IMR-90 (cell line): ENCODE results near the gene POR.

Source experiments
- BHLHE40 ChIP-seq: fragments of 150-350 bp; IDR thresholded peaks from 2 replicates; pipeline ENCODE4 v1.6.1; 2016; ENCODE audit warnings: mild to moderate bottlenecking, low read depth, low read length
- CEBPB ChIP-seq: IDR thresholded peaks from 2 replicates; pipeline ENCODE4 v1.6.1; 2012; ENCODE audit warnings: low read depth, low read length, improper control_type of control experiment
- CHD1 ChIP-seq: IDR thresholded peaks from 2 replicates; pipeline ENCODE4 v1.6.1; 2012; ENCODE audit warnings: low read depth, low read length, improper control_type of control experiment
- FOS ChIP-seq: fragments of 150-350 bp; IDR thresholded peaks from 2 replicates; pipeline ENCODE4 v1.6.1; 2016; ENCODE audit warnings: low read depth, low read length
- MXI1 ChIP-seq: IDR thresholded peaks from 2 replicates; pipeline ENCODE4 v1.6.1; 2012; ENCODE audit warnings: low read depth, mild to moderate bottlenecking, low read length, moderate library complexity, borderline replicate concordance
- NFE2L2 ChIP-seq: fragments of 150-350 bp; IDR thresholded peaks from 2 replicates; pipeline ENCODE4 v1.6.1; 2016; ENCODE audit warnings: low read depth, mild to moderate bottlenecking, low read length
- POLR2A ChIP-seq: IDR thresholded peaks from 2 replicates; pipeline ENCODE4 v1.6.1; 2012; ENCODE audit warnings: mild to moderate bottlenecking, low read depth, low read length
- RAD21 ChIP-seq: IDR thresholded peaks from 2 replicates; pipeline ENCODE4 v1.6.1; 2012; ENCODE audit warnings: low read length, improper control_type of control experiment
- SMC3 ChIP-seq: fragments of 150-350 bp; IDR thresholded peaks from 2 replicates; pipeline ENCODE4 v1.6.1; 2016; ENCODE audit warnings: low read depth, mild to moderate bottlenecking, antibody characterized with exemption, low read length, moderate library complexity
- TF ChIP-seq, protein P1 (sequence below): conservative IDR thresholded peaks from 2 replicates; pipeline ENCODE4 v1.5.1; 2012; ENCODE audit warnings: mild to moderate bottlenecking, low read depth, low read length, improper control_type of control experiment
- TF ChIP-seq, protein P2 (sequence below): fragments of 150-350 bp; IDR thresholded peaks from 2 replicates; pipeline ENCODE4 v1.6.1; 2017; ENCODE audit warnings: mild to moderate bottlenecking, antibody characterized with exemption, low read length, low read depth
- TF ChIP-seq, protein P3 (sequence below): fragments of 150-350 bp; IDR thresholded peaks from 2 replicates; pipeline ENCODE4 v1.6.1; 2016; ENCODE audit warnings: low read depth, mild to moderate bottlenecking, low read length, moderate library complexity, borderline replicate concordance

DNA sequence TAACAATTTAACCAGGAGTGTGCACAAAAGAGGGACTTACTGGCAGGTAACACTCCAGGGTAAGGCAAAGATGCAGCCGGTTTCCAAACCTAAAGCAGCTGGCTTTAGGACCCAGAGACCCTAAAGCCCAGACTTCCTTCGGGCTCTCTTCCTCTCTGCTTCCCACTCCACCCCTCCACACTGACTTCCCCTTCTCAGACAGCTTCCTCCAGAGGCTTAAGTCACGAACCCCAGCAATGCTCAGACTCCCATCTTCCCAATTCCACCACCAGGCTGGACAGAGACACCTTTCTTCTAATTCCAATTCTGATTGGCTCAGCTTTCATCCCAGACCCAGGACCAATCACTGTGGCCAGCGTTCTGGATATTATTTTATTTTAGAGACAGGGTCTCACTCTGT lies 108.0 kb downstream of the POR start:
- TF ChIP-seq, protein P1, sequence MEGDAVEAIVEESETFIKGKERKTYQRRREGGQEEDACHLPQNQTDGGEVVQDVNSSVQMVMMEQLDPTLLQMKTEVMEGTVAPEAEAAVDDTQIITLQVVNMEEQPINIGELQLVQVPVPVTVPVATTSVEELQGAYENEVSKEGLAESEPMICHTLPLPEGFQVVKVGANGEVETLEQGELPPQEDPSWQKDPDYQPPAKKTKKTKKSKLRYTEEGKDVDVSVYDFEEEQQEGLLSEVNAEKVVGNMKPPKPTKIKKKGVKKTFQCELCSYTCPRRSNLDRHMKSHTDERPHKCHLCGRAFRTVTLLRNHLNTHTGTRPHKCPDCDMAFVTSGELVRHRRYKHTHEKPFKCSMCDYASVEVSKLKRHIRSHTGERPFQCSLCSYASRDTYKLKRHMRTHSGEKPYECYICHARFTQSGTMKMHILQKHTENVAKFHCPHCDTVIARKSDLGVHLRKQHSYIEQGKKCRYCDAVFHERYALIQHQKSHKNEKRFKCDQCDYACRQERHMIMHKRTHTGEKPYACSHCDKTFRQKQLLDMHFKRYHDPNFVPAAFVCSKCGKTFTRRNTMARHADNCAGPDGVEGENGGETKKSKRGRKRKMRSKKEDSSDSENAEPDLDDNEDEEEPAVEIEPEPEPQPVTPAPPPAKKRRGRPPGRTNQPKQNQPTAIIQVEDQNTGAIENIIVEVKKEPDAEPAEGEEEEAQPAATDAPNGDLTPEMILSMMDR = no peak
- no peak for TF ChIP-seq POLR2A
- no peak for TF ChIP-seq SMC3
- TF ChIP-seq CEBPB = no peak
- TF ChIP-seq, protein P2, sequence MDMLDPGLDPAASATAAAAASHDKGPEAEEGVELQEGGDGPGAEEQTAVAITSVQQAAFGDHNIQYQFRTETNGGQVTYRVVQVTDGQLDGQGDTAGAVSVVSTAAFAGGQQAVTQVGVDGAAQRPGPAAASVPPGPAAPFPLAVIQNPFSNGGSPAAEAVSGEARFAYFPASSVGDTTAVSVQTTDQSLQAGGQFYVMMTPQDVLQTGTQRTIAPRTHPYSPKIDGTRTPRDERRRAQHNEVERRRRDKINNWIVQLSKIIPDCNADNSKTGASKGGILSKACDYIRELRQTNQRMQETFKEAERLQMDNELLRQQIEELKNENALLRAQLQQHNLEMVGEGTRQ = no peak
- TF ChIP-seq RAD21 = no peak
- no peak for TF ChIP-seq NFE2L2
- TF ChIP-seq CHD1 = no peak
- no peak for TF ChIP-seq FOS
- no peak for TF ChIP-seq BHLHE40
- no peak for TF ChIP-seq MXI1
- TF ChIP-seq, protein P3, sequence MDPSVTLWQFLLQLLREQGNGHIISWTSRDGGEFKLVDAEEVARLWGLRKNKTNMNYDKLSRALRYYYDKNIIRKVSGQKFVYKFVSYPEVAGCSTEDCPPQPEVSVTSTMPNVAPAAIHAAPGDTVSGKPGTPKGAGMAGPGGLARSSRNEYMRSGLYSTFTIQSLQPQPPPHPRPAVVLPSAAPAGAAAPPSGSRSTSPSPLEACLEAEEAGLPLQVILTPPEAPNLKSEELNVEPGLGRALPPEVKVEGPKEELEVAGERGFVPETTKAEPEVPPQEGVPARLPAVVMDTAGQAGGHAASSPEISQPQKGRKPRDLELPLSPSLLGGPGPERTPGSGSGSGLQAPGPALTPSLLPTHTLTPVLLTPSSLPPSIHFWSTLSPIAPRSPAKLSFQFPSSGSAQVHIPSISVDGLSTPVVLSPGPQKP = no peak
